Measurements from ENCODE around the gene CASK.

DNA sequence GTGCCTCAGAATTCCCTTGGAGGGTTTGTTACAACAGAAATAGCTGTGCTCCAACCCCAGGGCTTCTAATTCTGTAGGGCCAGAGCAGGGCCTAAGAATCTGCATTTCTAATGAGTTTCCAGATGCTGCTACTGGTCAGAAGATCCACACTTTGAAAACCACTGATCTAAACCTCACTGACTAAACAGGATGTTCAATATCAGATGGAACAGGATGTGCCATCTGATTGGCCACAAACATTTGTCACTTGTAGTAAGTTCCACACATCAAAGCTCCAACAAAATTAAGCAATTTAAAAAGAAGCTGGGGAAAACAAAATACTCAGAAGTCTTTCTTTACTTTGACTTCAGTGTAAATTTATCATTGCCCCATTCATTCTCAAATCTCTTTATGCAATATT, 14.3 kb downstream of the CASK start:
- TF ChIP-seq, protein P1, sequence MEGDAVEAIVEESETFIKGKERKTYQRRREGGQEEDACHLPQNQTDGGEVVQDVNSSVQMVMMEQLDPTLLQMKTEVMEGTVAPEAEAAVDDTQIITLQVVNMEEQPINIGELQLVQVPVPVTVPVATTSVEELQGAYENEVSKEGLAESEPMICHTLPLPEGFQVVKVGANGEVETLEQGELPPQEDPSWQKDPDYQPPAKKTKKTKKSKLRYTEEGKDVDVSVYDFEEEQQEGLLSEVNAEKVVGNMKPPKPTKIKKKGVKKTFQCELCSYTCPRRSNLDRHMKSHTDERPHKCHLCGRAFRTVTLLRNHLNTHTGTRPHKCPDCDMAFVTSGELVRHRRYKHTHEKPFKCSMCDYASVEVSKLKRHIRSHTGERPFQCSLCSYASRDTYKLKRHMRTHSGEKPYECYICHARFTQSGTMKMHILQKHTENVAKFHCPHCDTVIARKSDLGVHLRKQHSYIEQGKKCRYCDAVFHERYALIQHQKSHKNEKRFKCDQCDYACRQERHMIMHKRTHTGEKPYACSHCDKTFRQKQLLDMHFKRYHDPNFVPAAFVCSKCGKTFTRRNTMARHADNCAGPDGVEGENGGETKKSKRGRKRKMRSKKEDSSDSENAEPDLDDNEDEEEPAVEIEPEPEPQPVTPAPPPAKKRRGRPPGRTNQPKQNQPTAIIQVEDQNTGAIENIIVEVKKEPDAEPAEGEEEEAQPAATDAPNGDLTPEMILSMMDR (IDR thresholded peaks at IDR 0.05) = no peak
- TF ChIP-seq POLR2AphosphoS5 (IDR thresholded peaks at IDR 0.05) = no peak
